MM.1S (cell line): ENCODE data around the gene RIMKLA.

ENCODE experiments used
- DNase-seq: peaks from one replicate; pipeline ENCODE4 v3.0.0-alpha.2; 2015
- H2AFZ ChIP-seq: fragments of 300-600 bp; sonication (generic); 2 replicates; pipeline ENCODE4 v1.6.0; 2016; ENCODE audit warnings: antibody characterized with exemption, low read length
- H3F3A ChIP-seq: fragments of 300-600 bp; sonication (generic); 2 replicates; pipeline ENCODE4 v1.6.1; 2016; ENCODE audit warnings: mild to moderate bottlenecking, antibody characterized with exemption, low read length, moderate library complexity, mixed read lengths; ENCODE audit not compliant: insufficient read depth
- H3K27ac ChIP-seq: fragments of 300-600 bp; sonication (generic); 2 replicates; pipeline ENCODE4 v1.5.1; 2016; ENCODE audit warnings: mild to moderate bottlenecking, low read length
- H3K27me3 ChIP-seq: fragments of 300-600 bp; sonication (generic); replicated peaks from 2 replicates; pipeline ENCODE4 v1.6.0; 2016; ENCODE audit warnings: low read length; ENCODE audit not compliant: insufficient read depth
- H3K36me3 ChIP-seq: fragments of 300-600 bp; sonication (generic); replicated peaks from 2 replicates; pipeline ENCODE4 v1.6.1; 2016; ENCODE audit warnings: mild to moderate bottlenecking, low read length, mixed read lengths; ENCODE audit not compliant: insufficient read depth
- H3K4me1 ChIP-seq: fragments of 300-600 bp; sonication (generic); 2 replicates; pipeline ENCODE4 v1.6.1; 2016; ENCODE audit warnings: low read length, mixed read lengths
- H3K4me2 ChIP-seq: fragments of 300-600 bp; sonication (generic); 2 replicates; pipeline ENCODE4 v1.6.0; 2016; ENCODE audit warnings: low read depth, low read length
- H3K4me3 ChIP-seq: fragments of 300-600 bp; sonication (generic); 2 replicates; pipeline ENCODE4 v1.5.1; 2016; ENCODE audit warnings: low read length, mixed read lengths
- H3K79me2 ChIP-seq: fragments of 300-600 bp; sonication (generic); 2 replicates; pipeline ENCODE4 v1.6.1; 2016; ENCODE audit warnings: mixed run types, low read length, mixed read lengths
- H3K9ac ChIP-seq: fragments of 300-600 bp; sonication (generic); 2 replicates; pipeline ENCODE4 v1.6.1; 2016; ENCODE audit warnings: low read length, mixed read lengths
- H3K9me2 ChIP-seq: fragments of 300-600 bp; sonication (generic); replicated peaks from 2 replicates; pipeline ENCODE4 v1.6.1; 2016; ENCODE audit warnings: mild to moderate bottlenecking, low read length, mixed read lengths; ENCODE audit not compliant: insufficient read depth
- H3K9me3 ChIP-seq: fragments of 300-600 bp; sonication (generic); replicated peaks from 2 replicates; pipeline ENCODE4 v1.6.1; 2016; ENCODE audit warnings: mild to moderate bottlenecking, low read length, mixed read lengths; ENCODE audit not compliant: insufficient read depth
- H4K20me1 ChIP-seq: fragments of 300-600 bp; sonication (generic); 2 replicates; pipeline ENCODE4 v1.6.1; 2016; ENCODE audit warnings: mild to moderate bottlenecking, low read length, moderate library complexity, mixed read lengths; ENCODE audit not compliant: insufficient read depth
- EZH2 ChIP-seq: fragments of 300-600 bp; sonication (generic); optimal IDR thresholded peaks from 2 replicates; pipeline ENCODE3; 2017; ENCODE audit warnings: low read depth, mild to moderate bottlenecking, antibody characterized with exemption, low read length, mixed read lengths
- EZH2phosphoT487 ChIP-seq: fragments of 300-600 bp; sonication (generic); IDR thresholded peaks from 2 replicates; pipeline ENCODE4 v1.6.1; 2018; ENCODE audit warnings: antibody characterized with exemption, low read length
- TF ChIP-seq, protein P1 (sequence below): fragments of 300-600 bp; sonication (generic); IDR thresholded peaks from 2 replicates; pipeline ENCODE4 v1.5.1; 2016; ENCODE audit warnings: antibody characterized with exemption, low read length, mixed read lengths

RIMKLA gene

DNA sequence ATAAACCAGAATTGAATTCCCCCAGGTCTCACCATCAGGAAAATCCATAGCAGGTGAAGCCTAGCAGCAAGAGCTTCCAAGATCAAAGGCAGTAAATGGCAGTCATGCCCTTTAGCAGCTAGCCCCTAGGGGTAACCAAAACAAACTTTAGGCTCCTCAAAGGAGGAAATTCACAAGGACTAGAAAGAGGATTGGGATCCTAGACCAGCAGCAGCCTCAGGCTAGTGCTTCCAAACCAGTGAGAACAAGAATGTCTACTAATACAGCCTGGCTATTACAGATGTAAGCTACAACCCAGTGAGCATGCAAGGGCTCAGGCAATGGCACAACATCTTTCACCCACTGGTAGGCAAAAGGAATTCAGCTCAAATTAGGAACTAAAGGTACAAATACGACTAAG is 11.1 kb upstream of the RIMKLA start:
- DNase-seq: no peak
- H2AFZ ChIP-seq: no peak overlapping the region

DNA sequence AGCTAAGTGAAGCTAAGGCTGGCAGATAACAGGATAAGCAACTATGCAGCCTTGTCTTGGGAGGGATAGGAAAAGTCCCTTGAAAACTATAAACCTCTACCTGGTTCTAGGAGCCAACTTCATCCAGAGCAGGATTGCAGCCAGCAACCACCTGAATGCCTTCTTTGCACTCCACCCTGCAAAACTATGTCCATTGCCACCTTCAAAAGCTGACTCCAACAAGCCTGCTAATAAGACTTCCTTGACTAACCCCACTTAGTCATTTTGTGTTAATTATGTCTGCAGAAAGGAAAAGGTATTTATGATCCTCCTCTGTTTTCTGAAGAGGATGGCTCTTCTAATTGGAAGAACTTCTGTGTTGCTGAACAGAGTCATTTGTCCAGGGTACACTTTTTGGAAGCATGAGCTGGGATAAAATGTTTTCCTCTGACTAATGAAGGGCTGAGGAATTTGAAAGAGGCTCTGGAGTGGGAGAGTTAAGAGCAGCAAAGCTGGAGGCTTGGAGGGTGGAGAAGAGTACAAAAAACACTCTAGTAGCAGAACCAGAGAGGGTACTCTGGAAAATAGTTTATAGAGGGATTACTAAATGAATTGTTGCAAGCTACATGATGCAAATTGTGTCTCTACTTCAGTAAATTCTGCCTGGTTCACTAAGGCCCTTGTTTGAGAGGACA is 9.6 kb upstream of the RIMKLA start:
- Histone ChIP-seq H3K4me3 (no peak overlapping the region), H3K79me2 (no peaks in the 10 kb centered on the region), H3F3A (no peaks in the 10 kb centered on the region), H3K27ac (no peak overlapping the region), H3K27me3 (no peaks in the 10 kb centered on the region), H3K36me3 (no peaks in the 10 kb centered on the region), H4K20me1 (no peaks in the 10 kb centered on the region), H3K9me2 (no peaks in the 10 kb centered on the region), H3K9ac (no peak overlapping the region), H3K9me3 (no peaks in the 10 kb centered on the region), H2AFZ (no peak overlapping the region), H3K4me1 (no peaks in the 10 kb centered on the region), H3K4me2 (no peak overlapping the region)
- no peak for TF ChIP-seq EZH2
- TF ChIP-seq, protein P1, sequence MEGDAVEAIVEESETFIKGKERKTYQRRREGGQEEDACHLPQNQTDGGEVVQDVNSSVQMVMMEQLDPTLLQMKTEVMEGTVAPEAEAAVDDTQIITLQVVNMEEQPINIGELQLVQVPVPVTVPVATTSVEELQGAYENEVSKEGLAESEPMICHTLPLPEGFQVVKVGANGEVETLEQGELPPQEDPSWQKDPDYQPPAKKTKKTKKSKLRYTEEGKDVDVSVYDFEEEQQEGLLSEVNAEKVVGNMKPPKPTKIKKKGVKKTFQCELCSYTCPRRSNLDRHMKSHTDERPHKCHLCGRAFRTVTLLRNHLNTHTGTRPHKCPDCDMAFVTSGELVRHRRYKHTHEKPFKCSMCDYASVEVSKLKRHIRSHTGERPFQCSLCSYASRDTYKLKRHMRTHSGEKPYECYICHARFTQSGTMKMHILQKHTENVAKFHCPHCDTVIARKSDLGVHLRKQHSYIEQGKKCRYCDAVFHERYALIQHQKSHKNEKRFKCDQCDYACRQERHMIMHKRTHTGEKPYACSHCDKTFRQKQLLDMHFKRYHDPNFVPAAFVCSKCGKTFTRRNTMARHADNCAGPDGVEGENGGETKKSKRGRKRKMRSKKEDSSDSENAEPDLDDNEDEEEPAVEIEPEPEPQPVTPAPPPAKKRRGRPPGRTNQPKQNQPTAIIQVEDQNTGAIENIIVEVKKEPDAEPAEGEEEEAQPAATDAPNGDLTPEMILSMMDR: no peak
- no peak for TF ChIP-seq EZH2phosphoT487
- no peak for DNase-seq

More for the DNA sequence above, 11.1 kb upstream of the RIMKLA start:
- TF ChIP-seq EZH2phosphoT487 (no peak), EZH2 (no peak)
- TF ChIP-seq, protein P1: no peak
- H3K9me2 ChIP-seq: no peaks in the 10 kb centered on the region
- H3K9ac ChIP-seq: no peak overlapping the region
- H3K27ac ChIP-seq: no peak overlapping the region
- no peak overlapping the region for H3K4me2 ChIP-seq
- no peaks in the 10 kb centered on the region for H3F3A ChIP-seq
- no peak overlapping the region for H3K4me3 ChIP-seq
- no peaks in the 10 kb centered on the region for H3K9me3 ChIP-seq
- H4K20me1 ChIP-seq: no peaks in the 10 kb centered on the region
- no peaks in the 10 kb centered on the region for H3K79me2 ChIP-seq
- no peaks in the 10 kb centered on the region for H3K27me3 ChIP-seq
- no peaks in the 10 kb centered on the region for H3K36me3 ChIP-seq
- H3K4me1 ChIP-seq: no peaks in the 10 kb centered on the region

DNA sequence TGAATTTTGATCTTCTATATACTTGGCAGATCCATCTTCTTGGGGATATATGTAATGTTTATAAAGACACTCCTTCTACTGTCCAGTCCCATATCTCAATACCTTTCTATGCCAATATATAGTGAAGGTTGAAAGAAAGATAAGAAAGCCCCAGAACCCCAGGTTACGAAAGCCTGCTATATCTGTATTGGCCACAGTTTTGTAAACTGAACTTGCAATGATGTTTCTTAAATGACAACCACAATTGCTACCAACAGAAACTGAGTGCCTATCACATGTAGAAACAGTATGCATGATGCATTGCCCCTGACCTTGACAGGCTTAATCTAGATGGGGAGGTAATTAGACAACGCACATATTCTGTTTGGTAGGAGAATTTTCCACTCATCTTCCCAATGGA is 7.8 kb upstream of the RIMKLA start:
- Histone ChIP-seq H4K20me1 (no peaks in the 10 kb centered on the region), H3K79me2 (no peaks in the 10 kb centered on the region), H3K9me3 (no peaks in the 10 kb centered on the region), H3K9me2 (no peaks in the 10 kb centered on the region), H3K4me1 (no peaks in the 10 kb centered on the region), H3K27me3 (no peaks in the 10 kb centered on the region), H3K27ac (no peak overlapping the region), H3F3A (no peaks in the 10 kb centered on the region), H3K9ac (no peak overlapping the region), H3K4me2 (no peak overlapping the region), H2AFZ (no peak overlapping the region), H3K36me3 (no peaks in the 10 kb centered on the region), H3K4me3 (no peak overlapping the region)
- no peak for TF ChIP-seq EZH2
- TF ChIP-seq, protein P1: no peak
- TF ChIP-seq EZH2phosphoT487: no peak
- DNase-seq: no peak
